Fibroblast of lung (primary cell): ENCODE results near the gene DNAJC5. TPM values are rescaled to one million over a fixed set of nuclear protein-coding genes. Genes with fewer than 3 reads are reported as not detected.
"Not testable (repeated sequence)": the region's sequence is repeated elsewhere in the genome, so short reads cannot be mapped to it uniquely, and the experiment has no call there.

Experiments used
- DNase-seq, 2 donors: peaks; one replicate each; pipeline versions ENCODE4 v3.0.0 to v3.0.0-alpha.2; 2010; ENCODE audit warnings: low read depth in 2 of 2
- H2AFZ ChIP-seq: 2 replicates; pipeline ENCODE4 v1.5.1; 2012; ENCODE audit warnings: low read length, control low read depth, inconsistent platforms
- H3K27ac ChIP-seq: 2 replicates; pipeline ENCODE4 v1.5.1; 2011; ENCODE audit warnings: low read length, control low read depth; ENCODE audit not compliant: insufficient read depth
- H3K27me3 ChIP-seq: 2 replicates; pipeline ENCODE4 v1.5.1; 2011; ENCODE audit warnings: mild to moderate bottlenecking, low read length; ENCODE audit not compliant: control insufficient read depth, insufficient read depth
- H3K36me3 ChIP-seq: 2 replicates; pipeline ENCODE4 v1.5.1; 2011; ENCODE audit warnings: low read length; ENCODE audit not compliant: control insufficient read depth, insufficient read depth
- H3K4me1 ChIP-seq: 2 replicates; pipeline ENCODE4 v1.5.1; 2011; ENCODE audit warnings: low read length; ENCODE audit not compliant: control insufficient read depth, insufficient read depth; ENCODE audit errors: extremely low read depth
- H3K4me2 ChIP-seq: 2 replicates; pipeline ENCODE4 v1.5.1; 2011; ENCODE audit warnings: low read length, control low read depth; ENCODE audit not compliant: insufficient read depth; ENCODE audit errors: extremely low read depth
- H3K4me3 ChIP-seq, 4 experiments: fragments of 200-600 bp in 1 of 4; sonication (generic) in 1 of 4; replicated peaks in 1 of 4; 2 replicates each; pipeline ENCODE4 v1.5.1; 2011 to 2016; ENCODE audit warnings: low read length in 4 of 4, low read depth in 3 of 4, mild to moderate bottlenecking in 3 of 4, control low read depth in 2 of 4, inconsistent platforms in 1 of 4, mixed read lengths in 1 of 4; ENCODE audit not compliant: insufficient read depth in 1 of 4; ENCODE audit errors: control extremely low read depth in 1 of 4
- H3K79me2 ChIP-seq: 2 replicates; pipeline ENCODE4 v1.5.1; 2012; ENCODE audit warnings: mild to moderate bottlenecking, low read length, inconsistent platforms; ENCODE audit not compliant: control insufficient read depth, insufficient read depth
- H3K9ac ChIP-seq: 2 replicates; pipeline ENCODE4 v1.5.1; 2011; ENCODE audit warnings: mild to moderate bottlenecking, low read length, control low read depth; ENCODE audit not compliant: insufficient read depth
- H3K9me3 ChIP-seq: 2 replicates; pipeline ENCODE4 v1.5.1; 2012; ENCODE audit warnings: low read depth, low read length; ENCODE audit not compliant: control insufficient read depth, insufficient read depth
- H4K20me1 ChIP-seq: 2 replicates; pipeline ENCODE4 v1.5.1; 2011; ENCODE audit warnings: low read length; ENCODE audit not compliant: control insufficient read depth, insufficient read depth; ENCODE audit errors: extremely low read depth
- CTCF ChIP-seq, 2 donors: IDR thresholded peaks in 1 of 2; conservative IDR thresholded peaks in 1 of 2; 1 replicate in 1 of 2; 2 replicates in 1 of 2; pipeline ENCODE4 v1.5.1; 2011 to 2012; ENCODE audit warnings: low read length in 2 of 2, control low read depth in 1 of 2, inconsistent platforms in 1 of 2, low read depth in 1 of 2, mild to moderate bottlenecking in 1 of 2
- EZH2 ChIP-seq: IDR thresholded peaks from 2 replicates; pipeline ENCODE4 v1.5.1; 2012; ENCODE audit warnings: low read length, control low read depth, mild to moderate bottlenecking; ENCODE audit errors: missing control alignments
- polyA plus RNA-seq, 2 donors: library from polyadenylated mRNA; depleted of rRNA in 1 of 2; stranded (reverse) in 1 of 2; unstranded in 1 of 2; fragments of >200 nt; gene quantifications; 2 replicates each; pipeline ENCODE4 v1.2.1, GENCODE V29; 2011 to 2012; ENCODE audit warnings: missing spikeins in 1 of 2
- total RNA-seq: library from RNA; depleted of rRNA; stranded (reverse); fragments of >200 nt; gene quantifications from 2 replicates; pipeline ENCODE4 v1.2.1, GENCODE V29; 2014

The DNAJC5 gene
- total and polyA plus RNA-seq, 2 donors (not counting 1 experiment from before 2014, with no cell fraction given), result 29.6 to 48.9 TPM

- no peaks in the 10 kb centered on the region for H4K20me1 ChIP-seq
- TF ChIP-seq EZH2, result no peak
- TF ChIP-seq CTCF (conservative IDR thresholded peaks at IDR 0.05 in 1 of 2, IDR thresholded peaks at IDR 0.05 in 1 of 2; ENCODE audit: low read depth in 1 of 2, low read length in 2 of 2), result no peak
- no peak overlapping the region for H3K4me3 ChIP-seq
- no peaks in the 10 kb centered on the region for H3K9me3 ChIP-seq
- peaks cover 19% of the 10 kb centered on the region for H3K79me2 ChIP-seq
- H2AFZ ChIP-seq, result no peak overlapping the region
- H3K27ac ChIP-seq, result no peak overlapping the region
- peaks cover 21% of the 10 kb centered on the region for H3K36me3 ChIP-seq
- DNase-seq, result no peak
- no peak overlapping the region for H3K9ac ChIP-seq
- no peak overlapping the region for H3K4me2 ChIP-seq
- no peaks in the 10 kb centered on the region for H3K4me1 ChIP-seq
- no peaks in the 10 kb centered on the region for H3K27me3 ChIP-seq
Measured at GRCh38 chr20:63929071-63929470, 34.1 kb downstream of the DNAJC5 start.

- not testable (repeated sequence) for H3K4me2 ChIP-seq, H3K4me3 ChIP-seq, H3K4me1 ChIP-seq, H4K20me1 ChIP-seq, H3K27me3 ChIP-seq, H3K27ac ChIP-seq, H2AFZ ChIP-seq, H3K9me3 ChIP-seq, DNase-seq, H3K9ac ChIP-seq
- peaks cover 21% of the 10 kb centered on the region for H3K36me3 ChIP-seq
- H3K79me2 ChIP-seq, result peaks cover 15% of the 10 kb centered on the region
Measured at GRCh38 chr20:63929473-63929883, 34.6 kb downstream of the DNAJC5 start.

- Histone ChIP-seq H3K36me3 (peaks cover 25% of the 10 kb centered on the region), H2AFZ (no peak overlapping the region), H3K9ac (no peak overlapping the region), H3K27ac (no peak overlapping the region), H4K20me1 (no peaks in the 10 kb centered on the region), H3K4me3 (no peak overlapping the region), H3K79me2 (peaks cover 8% of the 10 kb centered on the region), H3K9me3 (no peaks in the 10 kb centered on the region), H3K4me1 (no peaks in the 10 kb centered on the region), H3K4me2 (no peak overlapping the region), H3K27me3 (no peaks in the 10 kb centered on the region)
- TF ChIP-seq EZH2 (no peak), CTCF (conservative IDR thresholded peaks at IDR 0.05 in 1 of 2, IDR thresholded peaks at IDR 0.05 in 1 of 2; ENCODE audit: low read depth in 1 of 2, low read length in 2 of 2) (no peak)
- DNase-seq, result no peak
Measured at GRCh38 chr20:63930971-63931553, 36.1 kb downstream of the DNAJC5 start.
